Measurements from ENCODE around the gene ITGA1.
"Not testable (repeated sequence)": the region's sequence is repeated elsewhere in the genome, so short reads cannot be mapped to it uniquely, and the experiment has no call there.

Gene ITGA1

GRCh38 chr5:52842111-52842510 is 54.4 kb downstream of the ITGA1 start:
- H3K27ac ChIP-seq (ENCODE audit: poor library complexity, severe bottlenecking) = no peak overlapping the region
- no peaks in the 10 kb centered on the region for H3K9me3 ChIP-seq (ENCODE audit: severe bottlenecking)
- TF ChIP-seq CTCF (IDR thresholded peaks at IDR 0.05; ENCODE audit: poor library complexity, severe bottlenecking) = no peak
- DNase-seq (ENCODE audit: low spot score) = no peak
- peaks cover 22% of the 10 kb centered on the region for H3K4me1 ChIP-seq (ENCODE audit: insufficient read depth, poor library complexity, severe bottlenecking)
- H3K27me3 ChIP-seq (ENCODE audit: insufficient read depth, poor library complexity, severe bottlenecking) = no peaks in the 10 kb centered on the region
- no peaks in the 10 kb centered on the region for H3K36me3 ChIP-seq (ENCODE audit: low read depth)
- no peak for ATAC-seq (ENCODE audit: low read depth)
- H3K4me3 ChIP-seq (ENCODE audit: severe bottlenecking) = no peak overlapping the region

GRCh38 chr5:52844885-52845284 is 57.2 kb downstream of the ITGA1 start:
- ATAC-seq (ENCODE audit: low read depth) = no peak
- no peak for DNase-seq (ENCODE audit: low spot score)
- H3K27ac ChIP-seq (ENCODE audit: poor library complexity, severe bottlenecking) = no peak overlapping the region
- H3K4me1 ChIP-seq (ENCODE audit: insufficient read depth, poor library complexity, severe bottlenecking) = peaks cover 8% of the 10 kb centered on the region
- H3K4me3 ChIP-seq (ENCODE audit: severe bottlenecking) = no peak overlapping the region
- no peaks in the 10 kb centered on the region for H3K27me3 ChIP-seq (ENCODE audit: insufficient read depth, poor library complexity, severe bottlenecking)
- H3K36me3 ChIP-seq (ENCODE audit: low read depth) = no peaks in the 10 kb centered on the region
- H3K9me3 ChIP-seq (ENCODE audit: severe bottlenecking) = no peaks in the 10 kb centered on the region
- TF ChIP-seq CTCF (IDR thresholded peaks at IDR 0.05; ENCODE audit: poor library complexity, severe bottlenecking) = no peak

- H3K4me1 ChIP-seq (ENCODE audit: insufficient read depth, poor library complexity, severe bottlenecking) = peaks cover 8% of the 10 kb centered on the region
- H3K27me3 ChIP-seq (ENCODE audit: insufficient read depth, poor library complexity, severe bottlenecking) = no peaks in the 10 kb centered on the region
- no peaks in the 10 kb centered on the region for H3K36me3 ChIP-seq (ENCODE audit: low read depth)
- DNase-seq (ENCODE audit: low spot score) = no peak
- no peak overlapping the region for H3K4me3 ChIP-seq (ENCODE audit: severe bottlenecking)
- no peak for ATAC-seq (ENCODE audit: low read depth)
- TF ChIP-seq CTCF (IDR thresholded peaks at IDR 0.05; ENCODE audit: poor library complexity, severe bottlenecking) = no peak
- no peak overlapping the region for H3K27ac ChIP-seq (ENCODE audit: poor library complexity, severe bottlenecking)
- no peaks in the 10 kb centered on the region for H3K9me3 ChIP-seq (ENCODE audit: severe bottlenecking)
These were observed 58.6 kb downstream of the ITGA1 start for GRCh38 chr5:52846182-52846842.

- H3K9me3 ChIP-seq (ENCODE audit: severe bottlenecking); ATAC-seq (ENCODE audit: low read depth); H3K4me3 ChIP-seq (ENCODE audit: severe bottlenecking); H3K36me3 ChIP-seq (ENCODE audit: low read depth); DNase-seq (ENCODE audit: low spot score); H3K4me1 ChIP-seq (ENCODE audit: insufficient read depth, poor library complexity, severe bottlenecking); H3K27ac ChIP-seq (ENCODE audit: poor library complexity, severe bottlenecking); H3K27me3 ChIP-seq (ENCODE audit: insufficient read depth, poor library complexity, severe bottlenecking): not testable (repeated sequence)
These were observed 61.0 kb downstream of the ITGA1 start for GRCh38 chr5:52848688-52849087.

GRCh38 chr5:52849544-52849943 is 61.8 kb downstream of the ITGA1 start:
- no peak for DNase-seq (ENCODE audit: low spot score)
- Histone ChIP-seq H3K36me3 (ENCODE audit: low read depth) (no peaks in the 10 kb centered on the region), H3K9me3 (ENCODE audit: severe bottlenecking) (no peaks in the 10 kb centered on the region), H3K27ac (ENCODE audit: poor library complexity, severe bottlenecking) (no peak overlapping the region), H3K4me3 (ENCODE audit: severe bottlenecking) (no peak overlapping the region), H3K27me3 (ENCODE audit: insufficient read depth, poor library complexity, severe bottlenecking) (no peaks in the 10 kb centered on the region), H3K4me1 (ENCODE audit: insufficient read depth, poor library complexity, severe bottlenecking) (peaks cover 5% of the 10 kb centered on the region)
- no peak for ATAC-seq (ENCODE audit: low read depth)
- no peak for TF ChIP-seq CTCF (IDR thresholded peaks at IDR 0.05; ENCODE audit: poor library complexity, severe bottlenecking)

Measured in RWPE2 (cell line).